C4-2B (cell line): Measurements from ENCODE around the gene EEF1E1.

Source experiments
- CTCF ChIP-seq: fragments of 450-650 bp; conservative IDR thresholded peaks from 2 replicates; pipeline ENCODE4 v1.5.1; 2017; ENCODE audit warnings: mild to moderate bottlenecking
- ZFX ChIP-seq: fragments of 450-650 bp; IDR thresholded peaks from 2 replicates; pipeline ENCODE4 v1.6.1; 2017

- TF ChIP-seq CTCF (no peak), ZFX (no peak)
Measured at GRCh38 chr6:8069631-8070284, 32.6 kb downstream of the EEF1E1 start.
